HepG2 (cell line): ENCODE data around the gene EBF3.

Experiments
- ELF4 ChIP-seq: sonication (generic); formaldehyde crosslinking; IDR thresholded peaks from 2 replicates; pipeline ENCODE4 v1.5.0; 2020; ENCODE audit warnings: missing genetic modification reagents, mild to moderate bottlenecking, moderate library complexity, borderline replicate concordance
- MEIS1 ChIP-seq: sonication (generic); formaldehyde crosslinking; IDR thresholded peaks from 2 replicates; pipeline ENCODE4 v1.9.0; 2021; ENCODE audit warnings: mild to moderate bottlenecking, missing genetic modification reagents, moderate library complexity, borderline replicate concordance
- POLR2A ChIP-seq, 2 experiments: IDR thresholded peaks; 2 replicates each; pipeline ENCODE4 v1.6.1; 2011; ENCODE audit warnings: low read depth in 2 of 2, low read length in 2 of 2, mild to moderate bottlenecking in 1 of 2, moderate library complexity in 1 of 2; ENCODE audit not compliant: insufficient read depth in 1 of 2
- POLR2AphosphoS5 ChIP-seq: IDR thresholded peaks from 2 replicates; pipeline ENCODE4 v1.6.1; 2012; ENCODE audit warnings: low read depth, low read length
- SP1 ChIP-seq, 2 experiments: fragments of 450-650 bp in 1 of 2; sonication (generic) in 1 of 2; formaldehyde crosslinking in 1 of 2; IDR thresholded peaks; 2 replicates each; pipeline versions ENCODE4 v1.4.0 to v1.6.1; 2016 to 2020; ENCODE audit warnings: missing genetic modification reagents in 1 of 2
- SUZ12 ChIP-seq: fragments of 150-350 bp; IDR thresholded peaks from 2 replicates; pipeline ENCODE4 v1.6.1; 2014; ENCODE audit warnings: low read depth, low read length
- YY1 ChIP-seq: IDR thresholded peaks from 2 replicates; pipeline ENCODE4 v1.6.1; 2011; ENCODE audit warnings: low read length, low read depth, moderate library complexity, mild to moderate bottlenecking; ENCODE audit not compliant: insufficient read depth, insufficient replicate concordance
- ZSCAN25 ChIP-seq: sonication (generic); formaldehyde crosslinking; IDR thresholded peaks from 2 replicates; pipeline ENCODE4 v1.8.0; 2022; ENCODE audit warnings: mild to moderate bottlenecking, missing genetic modification reagents
- TF ChIP-seq, protein P1 (sequence below): IDR thresholded peaks from 2 replicates; pipeline ENCODE4 v1.6.1; 2016; ENCODE audit warnings: missing biosample characterization, missing genetic modification reagents, low read depth
- TF ChIP-seq, protein P2 (sequence below): sonication (generic); formaldehyde crosslinking; IDR thresholded peaks from 2 replicates; pipeline ENCODE4 v1.4.0; 2020; ENCODE audit warnings: missing genetic modification reagents
- TF ChIP-seq, protein P3 (sequence below): sonication (generic); formaldehyde crosslinking; IDR thresholded peaks from 2 replicates; pipeline ENCODE4 v1.4.0; 2020; ENCODE audit warnings: low read depth, missing genetic modification reagents
- TF ChIP-seq, protein P4 (sequence below): sonication (generic); formaldehyde crosslinking; IDR thresholded peaks from 2 replicates; pipeline ENCODE4 v1.4.0; 2020; ENCODE audit warnings: missing genetic modification reagents
- TF ChIP-seq, protein P5 (sequence below): sonication (generic); formaldehyde crosslinking; IDR thresholded peaks from 2 replicates; pipeline ENCODE4 v1.8.0; 2022; ENCODE audit warnings: missing genetic modification reagents, mild to moderate bottlenecking, moderate library complexity, borderline replicate concordance

DNA sequence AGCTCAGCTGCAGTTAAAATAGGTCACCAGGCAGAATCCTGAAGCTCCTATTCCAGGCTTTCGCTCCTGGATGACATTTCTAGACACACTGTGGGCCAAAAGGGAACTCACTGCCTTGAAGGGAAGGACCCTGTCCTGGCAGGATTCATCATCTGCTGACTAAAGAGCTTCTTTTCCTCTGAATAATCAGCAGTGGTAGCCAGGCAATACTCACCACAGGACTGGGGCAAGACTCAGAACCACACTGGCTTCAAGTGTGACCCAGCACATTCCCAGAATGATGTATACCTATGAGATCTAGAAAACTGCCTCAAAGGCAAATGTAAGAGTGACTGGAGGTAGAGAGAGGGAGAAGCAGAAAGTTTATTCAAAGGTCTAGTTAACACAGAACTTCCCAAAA lies 29.5 kb upstream of the EBF3 start:
- TF ChIP-seq, protein P1, sequence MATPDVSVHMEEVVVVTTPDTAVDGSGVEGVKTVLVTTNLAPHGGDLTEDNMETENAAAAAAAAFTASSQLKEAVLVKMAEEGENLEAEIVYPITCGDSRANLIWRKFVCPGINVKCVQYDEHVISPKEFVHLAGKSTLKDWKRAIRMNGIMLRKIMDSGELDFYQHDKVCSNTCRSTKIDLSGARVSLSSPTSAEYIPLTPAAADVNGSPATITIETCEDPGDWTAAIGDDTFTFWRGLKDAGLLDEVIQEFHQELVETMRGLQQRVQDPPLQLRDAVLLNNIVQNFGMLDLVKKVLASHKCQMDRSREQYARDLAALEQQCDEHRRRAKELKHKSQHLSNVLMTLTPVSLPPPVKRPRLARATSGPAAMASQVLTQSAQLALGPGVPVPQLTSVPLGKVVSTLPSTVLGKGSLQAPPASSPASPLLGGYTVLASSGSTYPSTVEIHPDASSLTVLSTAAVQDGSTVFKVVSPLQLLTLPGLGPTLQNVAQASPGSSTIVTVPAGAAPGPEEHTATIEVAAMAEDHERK (CRISPR knock-in tag) = no peak
- TF ChIP-seq, protein P2, sequence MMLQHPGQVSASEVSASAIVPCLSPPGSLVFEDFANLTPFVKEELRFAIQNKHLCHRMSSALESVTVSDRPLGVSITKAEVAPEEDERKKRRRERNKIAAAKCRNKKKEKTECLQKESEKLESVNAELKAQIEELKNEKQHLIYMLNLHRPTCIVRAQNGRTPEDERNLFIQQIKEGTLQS (CRISPR knock-in tag) = no peak
- TF ChIP-seq, protein P3, sequence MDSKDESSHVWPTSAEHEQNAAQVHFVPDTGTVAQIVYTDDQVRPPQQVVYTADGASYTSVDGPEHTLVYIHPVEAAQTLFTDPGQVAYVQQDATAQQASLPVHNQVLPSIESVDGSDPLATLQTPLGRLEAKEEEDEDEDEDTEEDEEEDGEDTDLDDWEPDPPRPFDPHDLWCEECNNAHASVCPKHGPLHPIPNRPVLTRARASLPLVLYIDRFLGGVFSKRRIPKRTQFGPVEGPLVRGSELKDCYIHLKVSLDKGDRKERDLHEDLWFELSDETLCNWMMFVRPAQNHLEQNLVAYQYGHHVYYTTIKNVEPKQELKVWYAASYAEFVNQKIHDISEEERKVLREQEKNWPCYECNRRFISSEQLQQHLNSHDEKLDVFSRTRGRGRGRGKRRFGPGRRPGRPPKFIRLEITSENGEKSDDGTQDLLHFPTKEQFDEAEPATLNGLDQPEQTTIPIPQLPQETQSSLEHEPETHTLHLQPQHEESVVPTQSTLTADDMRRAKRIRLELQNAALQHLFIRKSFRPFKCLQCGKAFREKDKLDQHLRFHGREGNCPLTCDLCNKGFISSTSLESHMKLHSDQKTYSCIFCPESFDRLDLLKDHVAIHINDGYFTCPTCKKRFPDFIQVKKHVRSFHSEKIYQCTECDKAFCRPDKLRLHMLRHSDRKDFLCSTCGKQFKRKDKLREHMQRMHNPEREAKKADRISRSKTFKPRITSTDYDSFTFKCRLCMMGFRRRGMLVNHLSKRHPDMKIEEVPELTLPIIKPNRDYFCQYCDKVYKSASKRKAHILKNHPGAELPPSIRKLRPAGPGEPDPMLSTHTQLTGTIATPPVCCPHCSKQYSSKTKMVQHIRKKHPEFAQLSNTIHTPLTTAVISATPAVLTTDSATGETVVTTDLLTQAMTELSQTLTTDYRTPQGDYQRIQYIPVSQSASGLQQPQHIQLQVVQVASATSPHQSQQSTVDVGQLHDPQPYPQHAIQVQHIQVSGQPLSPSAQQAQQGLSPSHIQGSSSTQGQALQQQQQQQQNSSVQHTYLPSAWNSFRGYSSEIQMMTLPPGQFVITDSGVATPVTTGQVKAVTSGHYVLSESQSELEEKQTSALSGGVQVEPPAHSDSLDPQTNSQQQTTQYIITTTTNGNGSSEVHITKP (CRISPR knock-in tag) = no peak
- TF ChIP-seq POLR2AphosphoS5 (no peak), YY1 (no peak), POLR2A (IDR thresholded peaks at IDR 0.05; ENCODE audit: insufficient read depth in 1 of 2, low read depth in 2 of 2, low read length in 2 of 2) (no peak), SP1 (IDR thresholded peaks at IDR 0.05) (no peak), SP1 (CRISPR knock-in tag; IDR thresholded peaks at IDR 0.05) (no peak), ELF4 (CRISPR knock-in tag) (no peak), MEIS1 (no peak), SUZ12 (no peak), ZSCAN25 (CRISPR knock-in tag) (no peak)
- TF ChIP-seq, protein P4, sequence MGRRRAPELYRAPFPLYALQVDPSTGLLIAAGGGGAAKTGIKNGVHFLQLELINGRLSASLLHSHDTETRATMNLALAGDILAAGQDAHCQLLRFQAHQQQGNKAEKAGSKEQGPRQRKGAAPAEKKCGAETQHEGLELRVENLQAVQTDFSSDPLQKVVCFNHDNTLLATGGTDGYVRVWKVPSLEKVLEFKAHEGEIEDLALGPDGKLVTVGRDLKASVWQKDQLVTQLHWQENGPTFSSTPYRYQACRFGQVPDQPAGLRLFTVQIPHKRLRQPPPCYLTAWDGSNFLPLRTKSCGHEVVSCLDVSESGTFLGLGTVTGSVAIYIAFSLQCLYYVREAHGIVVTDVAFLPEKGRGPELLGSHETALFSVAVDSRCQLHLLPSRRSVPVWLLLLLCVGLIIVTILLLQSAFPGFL (CRISPR knock-in tag) = no peak
- TF ChIP-seq, protein P5, sequence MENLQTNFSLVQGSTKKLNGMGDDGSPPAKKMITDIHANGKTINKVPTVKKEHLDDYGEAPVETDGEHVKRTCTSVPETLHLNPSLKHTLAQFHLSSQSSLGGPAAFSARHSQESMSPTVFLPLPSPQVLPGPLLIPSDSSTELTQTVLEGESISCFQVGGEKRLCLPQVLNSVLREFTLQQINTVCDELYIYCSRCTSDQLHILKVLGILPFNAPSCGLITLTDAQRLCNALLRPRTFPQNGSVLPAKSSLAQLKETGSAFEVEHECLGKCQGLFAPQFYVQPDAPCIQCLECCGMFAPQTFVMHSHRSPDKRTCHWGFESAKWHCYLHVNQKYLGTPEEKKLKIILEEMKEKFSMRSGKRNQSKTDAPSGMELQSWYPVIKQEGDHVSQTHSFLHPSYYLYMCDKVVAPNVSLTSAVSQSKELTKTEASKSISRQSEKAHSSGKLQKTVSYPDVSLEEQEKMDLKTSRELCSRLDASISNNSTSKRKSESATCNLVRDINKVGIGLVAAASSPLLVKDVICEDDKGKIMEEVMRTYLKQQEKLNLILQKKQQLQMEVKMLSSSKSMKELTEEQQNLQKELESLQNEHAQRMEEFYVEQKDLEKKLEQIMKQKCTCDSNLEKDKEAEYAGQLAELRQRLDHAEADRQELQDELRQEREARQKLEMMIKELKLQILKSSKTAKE (CRISPR knock-in tag) = no peak
